OCI-LY1 (cell line): ENCODE measurements around the gene NACC2.

ENCODE experiments used
- EZH2 ChIP-seq: fragments of 200-600 bp; sonication (generic), shearing (Covaris generic); IDR thresholded peaks from 2 replicates; pipeline ENCODE4 v1.8.0; 2017; ENCODE audit warnings: borderline replicate concordance, mixed run types, mild to moderate bottlenecking, antibody characterized with exemption, low read length, moderate library complexity, mixed read lengths
- TF ChIP-seq, protein P1 (sequence below): fragments of 200-600 bp; sonication (generic), shearing (Covaris generic); IDR thresholded peaks from 2 replicates; pipeline ENCODE4 v1.5.1; 2017; ENCODE audit warnings: mild to moderate bottlenecking, antibody characterized with exemption, low read length, moderate library complexity, mixed read lengths

- no peak for TF ChIP-seq EZH2
- TF ChIP-seq, protein P1, sequence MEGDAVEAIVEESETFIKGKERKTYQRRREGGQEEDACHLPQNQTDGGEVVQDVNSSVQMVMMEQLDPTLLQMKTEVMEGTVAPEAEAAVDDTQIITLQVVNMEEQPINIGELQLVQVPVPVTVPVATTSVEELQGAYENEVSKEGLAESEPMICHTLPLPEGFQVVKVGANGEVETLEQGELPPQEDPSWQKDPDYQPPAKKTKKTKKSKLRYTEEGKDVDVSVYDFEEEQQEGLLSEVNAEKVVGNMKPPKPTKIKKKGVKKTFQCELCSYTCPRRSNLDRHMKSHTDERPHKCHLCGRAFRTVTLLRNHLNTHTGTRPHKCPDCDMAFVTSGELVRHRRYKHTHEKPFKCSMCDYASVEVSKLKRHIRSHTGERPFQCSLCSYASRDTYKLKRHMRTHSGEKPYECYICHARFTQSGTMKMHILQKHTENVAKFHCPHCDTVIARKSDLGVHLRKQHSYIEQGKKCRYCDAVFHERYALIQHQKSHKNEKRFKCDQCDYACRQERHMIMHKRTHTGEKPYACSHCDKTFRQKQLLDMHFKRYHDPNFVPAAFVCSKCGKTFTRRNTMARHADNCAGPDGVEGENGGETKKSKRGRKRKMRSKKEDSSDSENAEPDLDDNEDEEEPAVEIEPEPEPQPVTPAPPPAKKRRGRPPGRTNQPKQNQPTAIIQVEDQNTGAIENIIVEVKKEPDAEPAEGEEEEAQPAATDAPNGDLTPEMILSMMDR, result no peak
Observed at GRCh38 chr9:136050701-136051452, 44.2 kb downstream of the NACC2 start.
